DOHH2 (cell line): ENCODE data around the gene SHROOM2.

Experiments
- EZH2phosphoT487 ChIP-seq: fragments of 200-600 bp; sonication (generic); IDR thresholded peaks from 2 replicates; pipeline ENCODE4 v1.6.1; 2017; ENCODE audit warnings: borderline replicate concordance, mild to moderate bottlenecking, antibody characterized with exemption, low read length, moderate library complexity, mixed read lengths
- TF ChIP-seq, protein P1 (sequence below): fragments of 200-600 bp; sonication (generic); IDR thresholded peaks from one replicate; pipeline ENCODE4 v1.5.1; 2014; ENCODE audit warnings: antibody characterized with exemption, mild to moderate bottlenecking, low read depth, low read length; ENCODE audit not compliant: poor library complexity, severe bottlenecking

DNA sequence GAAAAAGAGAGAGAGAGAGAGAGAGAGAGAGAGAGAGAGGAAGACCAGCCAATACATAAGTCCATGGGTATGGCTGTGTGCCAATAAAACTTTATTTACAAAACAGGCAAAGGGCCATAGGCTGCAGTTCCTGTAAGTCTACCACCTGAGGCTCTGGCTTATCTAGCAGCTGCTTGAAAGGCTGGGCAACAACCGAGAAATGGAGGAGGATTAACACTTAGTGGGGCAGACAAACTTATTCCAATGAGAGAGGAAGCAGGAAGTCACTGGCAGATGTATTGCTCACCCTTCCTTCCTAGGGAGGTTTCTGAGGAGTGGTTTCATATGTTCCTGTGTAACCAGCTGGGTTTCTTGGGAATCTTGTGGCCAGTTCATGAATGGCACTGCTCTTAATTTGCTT lies 15.9 kb upstream of the SHROOM2 start:
- TF ChIP-seq, protein P1, sequence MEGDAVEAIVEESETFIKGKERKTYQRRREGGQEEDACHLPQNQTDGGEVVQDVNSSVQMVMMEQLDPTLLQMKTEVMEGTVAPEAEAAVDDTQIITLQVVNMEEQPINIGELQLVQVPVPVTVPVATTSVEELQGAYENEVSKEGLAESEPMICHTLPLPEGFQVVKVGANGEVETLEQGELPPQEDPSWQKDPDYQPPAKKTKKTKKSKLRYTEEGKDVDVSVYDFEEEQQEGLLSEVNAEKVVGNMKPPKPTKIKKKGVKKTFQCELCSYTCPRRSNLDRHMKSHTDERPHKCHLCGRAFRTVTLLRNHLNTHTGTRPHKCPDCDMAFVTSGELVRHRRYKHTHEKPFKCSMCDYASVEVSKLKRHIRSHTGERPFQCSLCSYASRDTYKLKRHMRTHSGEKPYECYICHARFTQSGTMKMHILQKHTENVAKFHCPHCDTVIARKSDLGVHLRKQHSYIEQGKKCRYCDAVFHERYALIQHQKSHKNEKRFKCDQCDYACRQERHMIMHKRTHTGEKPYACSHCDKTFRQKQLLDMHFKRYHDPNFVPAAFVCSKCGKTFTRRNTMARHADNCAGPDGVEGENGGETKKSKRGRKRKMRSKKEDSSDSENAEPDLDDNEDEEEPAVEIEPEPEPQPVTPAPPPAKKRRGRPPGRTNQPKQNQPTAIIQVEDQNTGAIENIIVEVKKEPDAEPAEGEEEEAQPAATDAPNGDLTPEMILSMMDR: no peak
- no peak for TF ChIP-seq EZH2phosphoT487
